Measurements from ENCODE around the gene ALG10.
"Not testable (repeated sequence)": the region's sequence is repeated elsewhere in the genome, so short reads cannot be mapped to it uniquely, and the experiment has no call there.

- TF ChIP-seq, protein P1, sequence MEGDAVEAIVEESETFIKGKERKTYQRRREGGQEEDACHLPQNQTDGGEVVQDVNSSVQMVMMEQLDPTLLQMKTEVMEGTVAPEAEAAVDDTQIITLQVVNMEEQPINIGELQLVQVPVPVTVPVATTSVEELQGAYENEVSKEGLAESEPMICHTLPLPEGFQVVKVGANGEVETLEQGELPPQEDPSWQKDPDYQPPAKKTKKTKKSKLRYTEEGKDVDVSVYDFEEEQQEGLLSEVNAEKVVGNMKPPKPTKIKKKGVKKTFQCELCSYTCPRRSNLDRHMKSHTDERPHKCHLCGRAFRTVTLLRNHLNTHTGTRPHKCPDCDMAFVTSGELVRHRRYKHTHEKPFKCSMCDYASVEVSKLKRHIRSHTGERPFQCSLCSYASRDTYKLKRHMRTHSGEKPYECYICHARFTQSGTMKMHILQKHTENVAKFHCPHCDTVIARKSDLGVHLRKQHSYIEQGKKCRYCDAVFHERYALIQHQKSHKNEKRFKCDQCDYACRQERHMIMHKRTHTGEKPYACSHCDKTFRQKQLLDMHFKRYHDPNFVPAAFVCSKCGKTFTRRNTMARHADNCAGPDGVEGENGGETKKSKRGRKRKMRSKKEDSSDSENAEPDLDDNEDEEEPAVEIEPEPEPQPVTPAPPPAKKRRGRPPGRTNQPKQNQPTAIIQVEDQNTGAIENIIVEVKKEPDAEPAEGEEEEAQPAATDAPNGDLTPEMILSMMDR (IDR thresholded peaks at IDR 0.05) = not testable (repeated sequence)
- TF ChIP-seq POLR2A (IDR thresholded peaks at IDR 0.05) = not testable (repeated sequence)
Measured at GRCh38 chr12:34047855-34048254, 25.6 kb downstream of the ALG10 start.
